Nephron progenitor cell (in vitro differentiated cells): ENCODE measurements around the gene CIROP.

Experiments
- DNase-seq: peaks from one replicate; pipeline ENCODE4 v3.0.0; 2021
- H3K27ac Mint-ChIP-seq: 2 replicates; pipeline ENCODE4 v1.8.0; 2021; ENCODE audit warnings: mild to moderate bottlenecking, moderate library complexity, mixed read lengths
- H3K27me3 Mint-ChIP-seq: 2 replicates; pipeline ENCODE4 v1.8.0; 2021; ENCODE audit warnings: mild to moderate bottlenecking, low read depth, mixed read lengths; ENCODE audit not compliant: poor library complexity
- H3K36me3 Mint-ChIP-seq: 2 replicates; pipeline ENCODE4 v1.8.0; 2021; ENCODE audit warnings: low read depth, mixed read lengths
- H3K4me1 Mint-ChIP-seq: 2 replicates; pipeline ENCODE4 v1.8.0; 2021; ENCODE audit warnings: mixed read lengths
- H3K4me3 Mint-ChIP-seq: 2 replicates; pipeline ENCODE4 v1.8.0; 2021; ENCODE audit warnings: mild to moderate bottlenecking, moderate library complexity, mixed read lengths
- H3K9me3 Mint-ChIP-seq: 2 replicates; pipeline ENCODE4 v1.8.0; 2021; ENCODE audit warnings: mild to moderate bottlenecking, moderate library complexity, mixed read lengths
- TF ChIP-seq, protein P1 (sequence below): fragments of 200-600 bp; sonication (generic); IDR thresholded peaks from 2 replicates; pipeline ENCODE4 v1.5.0; 2021; ENCODE audit warnings: antibody characterized with exemption

Gene CIROP

DNA sequence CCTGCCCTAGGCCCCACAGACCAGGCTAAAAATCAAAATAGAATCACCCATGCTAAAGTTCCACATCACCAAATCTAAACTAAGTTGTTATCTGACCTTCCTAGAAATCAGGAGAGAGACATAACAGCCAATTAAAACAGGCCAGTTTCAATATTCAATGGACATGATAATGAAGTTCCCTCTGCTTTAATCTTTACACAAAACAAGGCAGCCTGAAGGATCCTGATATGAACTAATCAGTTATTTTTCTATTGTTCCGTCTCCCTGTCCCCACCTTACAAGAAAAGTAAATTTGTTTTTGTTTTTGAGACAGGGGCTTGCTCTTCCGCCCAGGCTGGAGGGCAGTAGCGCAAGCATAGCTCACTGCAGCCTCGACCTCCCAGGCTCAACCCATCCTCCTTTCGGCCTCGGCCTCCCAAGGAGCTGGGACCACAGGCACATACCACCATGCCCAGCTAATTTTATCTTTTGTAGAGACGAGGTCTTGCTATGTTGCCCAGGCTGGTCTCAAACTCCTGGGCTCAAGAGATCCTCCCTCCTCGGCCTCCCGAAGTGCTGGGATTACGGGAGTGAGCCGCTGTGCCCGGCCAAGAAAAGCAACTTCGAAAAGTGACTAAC, 19.7 kb upstream of the CIROP start:
- Mint-ChIP-seq H3K27me3 (peaks cover 5% of the 10 kb centered on the region), H3K4me3 (no peak overlapping the region), H3K9me3 (no peaks in the 10 kb centered on the region), H3K36me3 (peaks cover 21% of the 10 kb centered on the region), H3K27ac (no peak overlapping the region), H3K4me1 (peaks cover 56% of the 10 kb centered on the region)
- TF ChIP-seq, protein P1, sequence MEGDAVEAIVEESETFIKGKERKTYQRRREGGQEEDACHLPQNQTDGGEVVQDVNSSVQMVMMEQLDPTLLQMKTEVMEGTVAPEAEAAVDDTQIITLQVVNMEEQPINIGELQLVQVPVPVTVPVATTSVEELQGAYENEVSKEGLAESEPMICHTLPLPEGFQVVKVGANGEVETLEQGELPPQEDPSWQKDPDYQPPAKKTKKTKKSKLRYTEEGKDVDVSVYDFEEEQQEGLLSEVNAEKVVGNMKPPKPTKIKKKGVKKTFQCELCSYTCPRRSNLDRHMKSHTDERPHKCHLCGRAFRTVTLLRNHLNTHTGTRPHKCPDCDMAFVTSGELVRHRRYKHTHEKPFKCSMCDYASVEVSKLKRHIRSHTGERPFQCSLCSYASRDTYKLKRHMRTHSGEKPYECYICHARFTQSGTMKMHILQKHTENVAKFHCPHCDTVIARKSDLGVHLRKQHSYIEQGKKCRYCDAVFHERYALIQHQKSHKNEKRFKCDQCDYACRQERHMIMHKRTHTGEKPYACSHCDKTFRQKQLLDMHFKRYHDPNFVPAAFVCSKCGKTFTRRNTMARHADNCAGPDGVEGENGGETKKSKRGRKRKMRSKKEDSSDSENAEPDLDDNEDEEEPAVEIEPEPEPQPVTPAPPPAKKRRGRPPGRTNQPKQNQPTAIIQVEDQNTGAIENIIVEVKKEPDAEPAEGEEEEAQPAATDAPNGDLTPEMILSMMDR = no peak
- DNase-seq = no peak

DNA sequence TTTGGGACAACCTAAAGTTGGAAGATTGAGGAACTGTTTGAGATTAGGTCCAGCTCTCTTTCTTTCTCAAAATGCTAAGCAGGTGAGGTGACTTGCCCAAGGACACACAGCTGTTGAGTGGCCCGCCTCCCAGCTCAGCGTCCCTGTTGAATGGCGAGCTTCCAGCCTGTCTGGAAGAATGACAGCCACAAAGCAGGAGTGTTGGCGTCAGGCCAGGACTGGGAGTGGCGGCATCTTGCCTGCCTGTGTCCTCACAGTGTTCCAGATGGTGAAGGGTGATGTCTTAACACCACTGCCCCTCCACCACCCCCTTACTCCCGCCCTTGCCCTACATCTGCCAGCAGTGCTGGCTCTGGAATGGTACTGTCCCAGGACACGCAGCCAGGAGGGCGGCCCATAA, 18.6 kb upstream of the CIROP start:
- Mint-ChIP-seq H3K4me3 (no peak overlapping the region), H3K27me3 (peaks cover 5% of the 10 kb centered on the region), H3K4me1 (peaks cover 65% of the 10 kb centered on the region), H3K9me3 (no peaks in the 10 kb centered on the region), H3K36me3 (peaks cover 11% of the 10 kb centered on the region), H3K27ac (no peak overlapping the region)
- TF ChIP-seq, protein P1 = no peak
- DNase-seq = no peak

- Mint-ChIP-seq H3K36me3 (no peaks in the 10 kb centered on the region), H3K27ac (peak overlapping the region; percentile 98), H3K9me3 (no peaks in the 10 kb centered on the region), H3K4me1 (peaks cover 75% of the 10 kb centered on the region), H3K27me3 (peaks cover 5% of the 10 kb centered on the region), H3K4me3 (no peak overlapping the region)
- TF ChIP-seq, protein P1 = no peak
- DNase-seq = no peak
Observed at GRCh38 chr14:23122086-23122485, 17.3 kb upstream of the CIROP start.

- H3K4me3 Mint-ChIP-seq = peak overlapping the region; percentile 23
- TF ChIP-seq, protein P1 = no peak
- H3K36me3 Mint-ChIP-seq = no peaks in the 10 kb centered on the region
- peak overlapping the region; percentile 98 for H3K27ac Mint-ChIP-seq
- peaks cover 80% of the 10 kb centered on the region for H3K4me1 Mint-ChIP-seq
- H3K27me3 Mint-ChIP-seq = peaks cover 5% of the 10 kb centered on the region
- peak; percentile 48 for DNase-seq
- no peaks in the 10 kb centered on the region for H3K9me3 Mint-ChIP-seq
Observed at GRCh38 chr14:23121361-23121771, 16.6 kb upstream of the CIROP start.

- TF ChIP-seq, protein P1 = peak; percentile 99
- H3K27ac Mint-ChIP-seq = peak overlapping the region; percentile 98
- peaks cover 83% of the 10 kb centered on the region for H3K4me1 Mint-ChIP-seq
- no peaks in the 10 kb centered on the region for H3K9me3 Mint-ChIP-seq
- DNase-seq = peak; percentile 90
- no peaks in the 10 kb centered on the region for H3K36me3 Mint-ChIP-seq
- H3K27me3 Mint-ChIP-seq = peaks cover 5% of the 10 kb centered on the region
- H3K4me3 Mint-ChIP-seq = peak overlapping the region; percentile 31
Observed at GRCh38 chr14:23120541-23121251, 15.9 kb upstream of the CIROP start.
